Upper lobe of left lung (tissue), 6 donors: ENCODE measurements around the gene SLC44A5. TPM values are rescaled to one million over a fixed set of nuclear protein-coding genes. Genes with fewer than 3 reads are reported as not detected.

Experiments used
- ATAC-seq, 2 donors: fragments of 200-7000 bp; cut with Tn5 transposase; one replicate each; pipeline ENCODE4 v1.9.1; 2022; ENCODE audit warnings: mild to moderate bottlenecking in 2 of 2, moderate library complexity in 2 of 2; ENCODE audit not compliant: low FRiP score in 2 of 2
- DNase-seq, 2 donors: peaks; one replicate each; pipeline ENCODE4 v3.0.0-alpha.2; 2019 to 2020
- H3K27ac ChIP-seq, 4 donors: fragments of 200-600 bp; sonication (generic); one replicate each; pipeline ENCODE4 v1.5.1; 2016 to 2019
- H3K27me3 ChIP-seq, 4 donors: fragments of 200-600 bp; sonication (generic); one replicate each; pipeline ENCODE4 v1.5.1; 2017 to 2019
- H3K36me3 ChIP-seq, 4 donors: fragments of 200-600 bp; sonication (generic); one replicate each; pipeline ENCODE4 v1.5.1; 2016 to 2019
- H3K4me1 ChIP-seq, 4 donors: fragments of 200-600 bp; sonication (generic); one replicate each; pipeline ENCODE4 v1.5.1; 2018 to 2019
- H3K4me3 ChIP-seq, 4 donors: fragments of 200-600 bp; sonication (generic); one replicate each; pipeline ENCODE4 v1.5.1; 2017 to 2019; ENCODE audit warnings: mild to moderate bottlenecking in 2 of 4, moderate library complexity in 1 of 4
- H3K9me3 ChIP-seq, 4 donors: fragments of 200-600 bp; sonication (generic); one replicate each; pipeline ENCODE4 v1.5.1; 2018 to 2019
- EP300 ChIP-seq, 4 donors: sonication (generic); formaldehyde crosslinking; IDR thresholded peaks; one replicate each; pipeline ENCODE4 v1.5.1; 2017; ENCODE audit warnings: antibody characterized with exemption in 4 of 4, control low read depth in 2 of 4
- POLR2A ChIP-seq, 4 donors: fragments of 450-650 bp; IDR thresholded peaks; one replicate each; pipeline ENCODE4 v1.5.1; 2016 to 2017; ENCODE audit warnings: antibody characterized with exemption in 4 of 4, mild to moderate bottlenecking in 2 of 4
- POLR2AphosphoS5 ChIP-seq, 2 donors: sonication (generic); formaldehyde crosslinking; IDR thresholded peaks; one replicate each; pipeline ENCODE4 v1.5.1; 2017; ENCODE audit warnings: antibody characterized with exemption in 2 of 2
- WGBS, 2 donors: methylation state at CpG; one replicate each; pipeline ENCODE4 v1.1.5; 2017 to 2018; 5-methylcytosine and 5-hydroxymethylcytosine counted together
- total RNA-seq, 6 donors: library from RNA; depleted of rRNA in 4 of 6; stranded (reverse); fragments of >200 nt in 4 of 6; gene quantifications; one replicate each; pipeline versions ENCODE4 v1.1.0 to v1.2.1, GENCODE V29; 2016 to 2021
- TF ChIP-seq, protein P1 (sequence below), 6 experiments: fragments of 450-650 bp in 4 of 6; fragments of 200-600 bp in 2 of 6; sonication (generic) in 2 of 6; IDR thresholded peaks; one replicate each; pipeline ENCODE4 v1.5.1; 2016 to 2019; ENCODE audit warnings: antibody characterized with exemption in 6 of 6
- donor health status: DM: no; HTN: no; CAD: no; lungs with moderate emphysema.
- donor health status: DM: no; HTN: yes; CAD: no; lungs with severe emphysema.

Gene SLC44A5
- total RNA-seq, 6 donors from 2014 or later, result 0.11 to 4.2 (median 0.40) TPM; not detected in 1

DNA sequence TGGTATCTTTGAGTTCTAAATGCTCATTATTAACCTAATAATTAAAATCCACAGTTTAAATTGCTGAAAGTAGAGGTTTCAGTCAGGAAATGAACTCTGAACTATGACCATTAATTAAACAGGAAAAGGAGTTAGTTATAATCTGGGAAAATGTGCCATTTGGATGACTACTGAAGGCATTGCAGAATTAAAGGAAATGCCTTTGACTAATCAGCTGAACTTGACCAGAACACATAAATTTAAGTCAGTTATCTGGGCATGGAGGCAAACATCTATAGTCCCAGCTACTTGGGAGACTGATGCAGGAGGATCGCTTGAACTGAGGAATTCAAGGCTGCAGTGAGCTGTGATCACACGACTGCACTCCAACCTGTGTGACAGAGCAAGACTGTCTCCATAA is 31.9 kb downstream of the SLC44A5 start:
- H3K36me3 ChIP-seq, result no peaks in the 10 kb centered on the region
- H3K27me3 ChIP-seq, result no peaks in the 10 kb centered on the region
- TF ChIP-seq, protein P1, sequence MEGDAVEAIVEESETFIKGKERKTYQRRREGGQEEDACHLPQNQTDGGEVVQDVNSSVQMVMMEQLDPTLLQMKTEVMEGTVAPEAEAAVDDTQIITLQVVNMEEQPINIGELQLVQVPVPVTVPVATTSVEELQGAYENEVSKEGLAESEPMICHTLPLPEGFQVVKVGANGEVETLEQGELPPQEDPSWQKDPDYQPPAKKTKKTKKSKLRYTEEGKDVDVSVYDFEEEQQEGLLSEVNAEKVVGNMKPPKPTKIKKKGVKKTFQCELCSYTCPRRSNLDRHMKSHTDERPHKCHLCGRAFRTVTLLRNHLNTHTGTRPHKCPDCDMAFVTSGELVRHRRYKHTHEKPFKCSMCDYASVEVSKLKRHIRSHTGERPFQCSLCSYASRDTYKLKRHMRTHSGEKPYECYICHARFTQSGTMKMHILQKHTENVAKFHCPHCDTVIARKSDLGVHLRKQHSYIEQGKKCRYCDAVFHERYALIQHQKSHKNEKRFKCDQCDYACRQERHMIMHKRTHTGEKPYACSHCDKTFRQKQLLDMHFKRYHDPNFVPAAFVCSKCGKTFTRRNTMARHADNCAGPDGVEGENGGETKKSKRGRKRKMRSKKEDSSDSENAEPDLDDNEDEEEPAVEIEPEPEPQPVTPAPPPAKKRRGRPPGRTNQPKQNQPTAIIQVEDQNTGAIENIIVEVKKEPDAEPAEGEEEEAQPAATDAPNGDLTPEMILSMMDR (IDR thresholded peaks at IDR 0.05), result no peak
- no peak for TF ChIP-seq POLR2A (IDR thresholded peaks at IDR 0.05)
- TF ChIP-seq POLR2AphosphoS5 (IDR thresholded peaks at IDR 0.05), result no peak
- TF ChIP-seq EP300 (IDR thresholded peaks at IDR 0.05), result no peak
- no peak overlapping the region for H3K27ac ChIP-seq
- DNase-seq (no peak), ATAC-seq (no peak)
- WGBS, 2 donors, result 47 to 60% methylated on average over 2 of the region's 2 CpGs
- no peaks in the 10 kb centered on the region for H3K4me1 ChIP-seq
- no peaks in the 10 kb centered on the region for H3K9me3 ChIP-seq
- H3K4me3 ChIP-seq, result no peak overlapping the region

DNA sequence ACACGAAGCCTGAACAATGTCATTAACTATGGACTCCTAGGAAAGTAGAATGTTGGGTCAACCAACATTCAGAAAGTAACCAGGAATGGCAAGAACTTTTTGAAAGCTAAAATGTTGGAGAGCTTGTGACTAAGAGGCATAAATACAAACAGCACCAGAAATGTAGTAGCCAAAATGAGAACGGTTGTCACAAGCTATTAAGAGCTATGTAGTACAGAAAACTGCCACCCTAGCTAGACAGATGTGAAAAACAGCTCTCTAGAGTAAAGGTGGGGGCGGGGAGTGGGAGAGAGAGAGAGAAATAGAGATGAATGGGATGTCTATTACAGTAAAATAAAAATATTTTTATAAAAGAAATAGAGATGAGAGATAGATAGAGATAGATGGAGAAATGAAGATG is 35.1 kb downstream of the SLC44A5 start:
- Histone ChIP-seq H3K27me3 (no peaks in the 10 kb centered on the region), H3K4me3 (no peak overlapping the region), H3K27ac (no peak overlapping the region), H3K4me1 (no peaks in the 10 kb centered on the region), H3K36me3 (no peaks in the 10 kb centered on the region), H3K9me3 (no peaks in the 10 kb centered on the region)
- DNase-seq, result no peak
- WGBS, 2 donors, result 75 to 83% methylated on average over 3 of the region's 3 CpGs
- TF ChIP-seq EP300 (IDR thresholded peaks at IDR 0.05) (no peak), POLR2A (IDR thresholded peaks at IDR 0.05) (no peak), POLR2AphosphoS5 (IDR thresholded peaks at IDR 0.05) (no peak)
- TF ChIP-seq, protein P1 (IDR thresholded peaks at IDR 0.05), result no peak
- ATAC-seq, result no peak

DNA sequence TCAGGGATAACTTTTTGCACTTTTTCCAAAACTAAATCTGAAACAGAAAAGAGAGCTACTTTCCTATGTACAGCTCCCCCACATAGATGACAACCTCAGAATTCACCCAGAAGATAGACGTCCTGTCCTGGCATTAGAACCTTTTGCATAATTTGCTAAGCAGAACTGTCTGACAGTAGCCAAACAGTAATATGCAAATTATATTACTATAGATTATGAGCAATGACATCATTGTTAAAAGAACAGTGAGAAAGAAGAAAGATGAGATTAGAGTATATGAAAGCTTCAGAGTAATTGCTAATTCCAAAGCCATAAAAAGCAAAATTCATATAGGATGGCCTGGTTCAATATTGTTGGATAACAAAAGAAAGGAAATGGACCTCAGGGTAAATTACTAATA is 43.7 kb downstream of the SLC44A5 start:
- 68 to 84% methylated on average over 1 of the region's 1 CpG for WGBS, 2 donors
- DNase-seq (no peak), ATAC-seq (no peak)
- no peaks in the 10 kb centered on the region for H3K9me3 ChIP-seq
- H3K27ac ChIP-seq, result no peak overlapping the region
- H3K4me1 ChIP-seq, result no peaks in the 10 kb centered on the region
- H3K27me3 ChIP-seq, result no peaks in the 10 kb centered on the region
- TF ChIP-seq, protein P1 (IDR thresholded peaks at IDR 0.05), result no peak
- TF ChIP-seq EP300 (IDR thresholded peaks at IDR 0.05), result no peak
- TF ChIP-seq POLR2A (IDR thresholded peaks at IDR 0.05), result no peak
- no peak for TF ChIP-seq POLR2AphosphoS5 (IDR thresholded peaks at IDR 0.05)
- no peaks in the 10 kb centered on the region for H3K36me3 ChIP-seq
- no peak overlapping the region for H3K4me3 ChIP-seq

DNA sequence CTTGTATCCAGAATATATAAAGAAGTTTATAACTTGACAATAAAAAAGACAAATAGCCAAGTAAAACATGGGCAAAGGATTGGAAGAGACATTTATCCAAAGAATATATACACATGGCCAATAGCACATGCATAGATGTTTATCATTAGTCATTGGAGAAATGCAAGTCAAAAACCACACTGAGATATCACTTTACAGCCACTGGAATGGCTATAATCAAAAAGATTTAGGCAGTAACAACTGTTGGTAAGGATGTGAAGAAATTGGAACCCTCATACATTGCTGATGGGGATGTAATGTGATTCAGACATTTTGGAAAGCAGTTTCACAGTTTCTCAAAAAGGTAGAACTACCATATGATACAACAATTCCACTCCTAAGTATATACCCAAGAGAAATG is 51.1 kb downstream of the SLC44A5 start:
- TF ChIP-seq, protein P1 (IDR thresholded peaks at IDR 0.05), result no peak
- TF ChIP-seq EP300 (IDR thresholded peaks at IDR 0.05) (no peak), POLR2AphosphoS5 (IDR thresholded peaks at IDR 0.05) (no peak), POLR2A (IDR thresholded peaks at IDR 0.05) (no peak)
- ATAC-seq (no peak), DNase-seq (no peak)
- Histone ChIP-seq H3K27me3 (no peaks in the 10 kb centered on the region), H3K9me3 (no peaks in the 10 kb centered on the region), H3K27ac (no peak overlapping the region), H3K4me1 (no peaks in the 10 kb centered on the region), H3K4me3 (no peak overlapping the region), H3K36me3 (no peaks in the 10 kb centered on the region)

DNA sequence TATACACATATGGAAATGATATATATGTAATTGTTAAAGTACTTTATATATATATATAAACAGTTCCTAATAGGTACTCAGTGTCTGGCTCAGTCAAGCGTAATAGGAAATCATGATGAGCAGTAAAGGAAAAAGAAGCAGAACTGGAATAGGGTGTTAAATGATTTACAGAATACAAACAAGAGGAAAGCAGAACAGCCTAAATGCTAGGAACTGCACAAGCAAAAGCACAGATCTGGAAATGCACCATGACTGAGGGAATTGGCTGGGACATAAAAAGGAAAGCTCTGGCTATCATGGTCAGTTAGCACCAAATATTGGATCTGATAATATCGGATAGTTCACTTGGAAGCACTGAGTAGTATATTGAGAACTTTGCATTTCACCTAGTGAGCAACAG is 51.8 kb downstream of the SLC44A5 start:
- WGBS, 2 donors, result 55 to 61% methylated on average over 2 of the region's 2 CpGs
- no peak overlapping the region for H3K4me3 ChIP-seq

More for the DNA sequence above, 51.8 kb downstream of the SLC44A5 start:
- H3K4me1 ChIP-seq, result no peaks in the 10 kb centered on the region
- H3K36me3 ChIP-seq, result no peaks in the 10 kb centered on the region
- no peak for ATAC-seq
- DNase-seq, result no peak
- TF ChIP-seq EP300 (IDR thresholded peaks at IDR 0.05), result no peak
- no peak for TF ChIP-seq POLR2AphosphoS5 (IDR thresholded peaks at IDR 0.05)
- TF ChIP-seq, protein P1 (IDR thresholded peaks at IDR 0.05), result no peak
- no peak for TF ChIP-seq POLR2A (IDR thresholded peaks at IDR 0.05)
- H3K9me3 ChIP-seq, result no peaks in the 10 kb centered on the region
- no peaks in the 10 kb centered on the region for H3K27me3 ChIP-seq
- H3K27ac ChIP-seq, result no peak overlapping the region
